GM21526 (cell line): ENCODE data around the gene VDAC2.

Experiments used
- ATAC-seq: cut with Tn5 transposase; IDR thresholded peaks from one replicate; pipeline ENCODE4 v1.9.1; 2021; ENCODE audit warnings: moderate library complexity; ENCODE audit not compliant: unreplicated experiment, low FRiP score

The VDAC2 gene

GRCh38 chr10:75245354-75246250, 35.0 kb downstream of the VDAC2 start:
- no peak for ATAC-seq

GRCh38 chr10:75246506-75246905, 35.9 kb downstream of the VDAC2 start:
- no peak for ATAC-seq

GRCh38 chr10:75247797-75248196, 37.2 kb downstream of the VDAC2 start:
- ATAC-seq: no peak

GRCh38 chr10:75250934-75251333, 40.3 kb downstream of the VDAC2 start:
- ATAC-seq: no peak

GRCh38 chr10:75253281-75254220, 43.0 kb downstream of the VDAC2 start:
- ATAC-seq: no peak

- no peak for ATAC-seq
Measured at GRCh38 chr10:75254739-75255138, 44.1 kb downstream of the VDAC2 start.

- ATAC-seq: no peak
Measured at GRCh38 chr10:75260990-75261389, 50.4 kb downstream of the VDAC2 start.

- no peak for ATAC-seq
Measured at GRCh38 chr10:75261813-75262705, 51.5 kb downstream of the VDAC2 start.

- ATAC-seq: no peak
Measured at GRCh38 chr10:75263806-75264205, 53.2 kb downstream of the VDAC2 start.

GRCh38 chr10:75265856-75266255, 55.3 kb downstream of the VDAC2 start:
- ATAC-seq: no peak

GRCh38 chr10:75266945-75267344, 56.3 kb downstream of the VDAC2 start:
- ATAC-seq: no peak

- no peak for ATAC-seq
Measured at GRCh38 chr10:75269605-75270004, 59.0 kb downstream of the VDAC2 start.

- no peak for ATAC-seq
Measured at GRCh38 chr10:75272094-75272493, 61.5 kb downstream of the VDAC2 start.

- ATAC-seq: no peak
Measured at GRCh38 chr10:75272896-75273295, 62.3 kb downstream of the VDAC2 start.

GRCh38 chr10:75276069-75276872, 65.7 kb downstream of the VDAC2 start:
- no peak for ATAC-seq

- ATAC-seq: no peak
Measured at GRCh38 chr10:75280236-75280635, 69.6 kb downstream of the VDAC2 start.
